Astrocyte of the cerebellum (primary cell): Measurements from ENCODE around the gene POU6F2.

Source experiments
- DNase-seq: peaks from one replicate; pipeline ENCODE4 v3.0.0-alpha.2; 2011; ENCODE audit warnings: low read depth
- H3K4me3 ChIP-seq: 2 replicates; pipeline ENCODE4 v1.5.1; 2011; ENCODE audit warnings: mild to moderate bottlenecking, low read depth, low read length, moderate library complexity
- in situ Hi-C: cut with HindIII; loops from 2 replicates; pipeline ENCODE4 v1.10.0; 2017; ENCODE audit warnings: low sequenced_read_pairs
- TF ChIP-seq, protein P1 (sequence below): IDR thresholded peaks from 2 replicates; pipeline ENCODE4 v1.5.1; 2012; ENCODE audit warnings: low read length, low read depth, moderate library complexity, mild to moderate bottlenecking; ENCODE audit errors: missing control alignments

The POU6F2 gene

DNA sequence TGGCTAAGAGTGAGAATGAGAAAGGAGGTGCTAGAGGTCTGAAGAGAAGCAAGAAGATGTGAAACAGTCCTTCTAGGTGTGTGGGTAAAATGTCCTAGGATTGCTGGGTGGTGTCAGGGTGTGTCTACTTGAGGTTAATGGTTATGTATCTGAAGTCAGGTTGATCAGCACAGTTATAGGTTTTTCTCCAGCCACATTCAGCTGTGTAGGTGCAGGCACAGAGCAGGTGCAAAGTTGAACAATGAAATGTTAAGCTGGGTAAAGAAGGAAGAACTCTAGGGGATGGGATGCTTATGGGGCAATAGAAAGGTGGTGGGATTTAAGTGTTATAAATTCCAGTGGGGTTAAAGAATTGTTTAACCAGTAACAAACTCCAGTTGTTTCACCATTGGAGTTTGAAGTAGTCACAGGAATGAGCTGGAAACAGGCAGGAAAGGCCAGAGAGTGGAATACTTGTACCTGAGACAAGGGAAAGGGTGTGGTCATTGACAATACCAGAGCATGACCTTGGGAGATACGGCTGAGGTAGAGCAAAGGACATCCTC lies 388.1 kb downstream of the POU6F2 start:
- DNase-seq = no peak
- TF ChIP-seq, protein P1, sequence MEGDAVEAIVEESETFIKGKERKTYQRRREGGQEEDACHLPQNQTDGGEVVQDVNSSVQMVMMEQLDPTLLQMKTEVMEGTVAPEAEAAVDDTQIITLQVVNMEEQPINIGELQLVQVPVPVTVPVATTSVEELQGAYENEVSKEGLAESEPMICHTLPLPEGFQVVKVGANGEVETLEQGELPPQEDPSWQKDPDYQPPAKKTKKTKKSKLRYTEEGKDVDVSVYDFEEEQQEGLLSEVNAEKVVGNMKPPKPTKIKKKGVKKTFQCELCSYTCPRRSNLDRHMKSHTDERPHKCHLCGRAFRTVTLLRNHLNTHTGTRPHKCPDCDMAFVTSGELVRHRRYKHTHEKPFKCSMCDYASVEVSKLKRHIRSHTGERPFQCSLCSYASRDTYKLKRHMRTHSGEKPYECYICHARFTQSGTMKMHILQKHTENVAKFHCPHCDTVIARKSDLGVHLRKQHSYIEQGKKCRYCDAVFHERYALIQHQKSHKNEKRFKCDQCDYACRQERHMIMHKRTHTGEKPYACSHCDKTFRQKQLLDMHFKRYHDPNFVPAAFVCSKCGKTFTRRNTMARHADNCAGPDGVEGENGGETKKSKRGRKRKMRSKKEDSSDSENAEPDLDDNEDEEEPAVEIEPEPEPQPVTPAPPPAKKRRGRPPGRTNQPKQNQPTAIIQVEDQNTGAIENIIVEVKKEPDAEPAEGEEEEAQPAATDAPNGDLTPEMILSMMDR = no peak

DNA sequence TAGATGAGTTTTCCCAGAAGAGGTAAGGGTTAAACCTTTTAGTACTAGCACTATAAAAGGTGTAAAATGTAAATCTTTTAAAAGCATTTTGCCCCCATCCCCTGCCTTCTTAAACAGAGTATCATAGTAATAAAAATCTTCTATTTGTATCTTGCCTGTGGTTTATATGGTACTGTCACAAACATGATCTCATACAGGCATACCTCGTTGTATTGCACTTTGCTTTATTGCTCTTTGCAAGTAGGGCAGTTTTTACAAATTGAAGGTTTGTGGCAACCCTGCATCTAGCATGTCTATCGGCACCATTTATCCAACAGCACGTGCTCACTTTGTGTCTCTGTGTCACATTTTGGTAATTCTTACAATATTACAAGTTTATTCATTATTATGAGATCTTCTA lies 389.7 kb downstream of the POU6F2 start:
- in situ Hi-C loops = no loop called here
- no peak overlapping the region for H3K4me3 ChIP-seq
- no peak for DNase-seq
- TF ChIP-seq, protein P1 = no peak

More for the DNA sequence above, 388.1 kb downstream of the POU6F2 start:
- H3K4me3 ChIP-seq = no peak overlapping the region
- in situ Hi-C loops = no loop called here

DNA sequence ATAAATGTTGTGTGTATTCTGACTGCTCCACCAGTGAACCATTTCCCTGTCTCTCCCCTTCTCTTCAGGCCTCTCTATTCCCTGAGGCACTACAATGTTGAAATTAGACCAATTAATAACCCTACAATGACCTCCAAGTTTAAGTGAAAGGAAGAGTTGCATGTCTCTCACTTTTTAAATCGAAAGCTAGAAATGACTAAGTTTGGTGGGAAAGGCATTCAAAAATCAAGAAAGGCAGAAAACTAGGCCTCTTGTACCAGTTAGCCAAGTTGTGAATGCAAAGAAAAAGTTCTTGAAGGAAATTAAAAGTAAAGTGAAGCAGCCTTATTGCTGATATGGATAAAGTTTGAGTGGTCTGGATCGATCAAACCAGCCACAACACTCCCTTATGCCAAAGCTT lies 390.2 kb downstream of the POU6F2 start:
- DNase-seq = no peak
- H3K4me3 ChIP-seq = no peak overlapping the region
- in situ Hi-C loops = no loop called here
- TF ChIP-seq, protein P1 = no peak

DNA sequence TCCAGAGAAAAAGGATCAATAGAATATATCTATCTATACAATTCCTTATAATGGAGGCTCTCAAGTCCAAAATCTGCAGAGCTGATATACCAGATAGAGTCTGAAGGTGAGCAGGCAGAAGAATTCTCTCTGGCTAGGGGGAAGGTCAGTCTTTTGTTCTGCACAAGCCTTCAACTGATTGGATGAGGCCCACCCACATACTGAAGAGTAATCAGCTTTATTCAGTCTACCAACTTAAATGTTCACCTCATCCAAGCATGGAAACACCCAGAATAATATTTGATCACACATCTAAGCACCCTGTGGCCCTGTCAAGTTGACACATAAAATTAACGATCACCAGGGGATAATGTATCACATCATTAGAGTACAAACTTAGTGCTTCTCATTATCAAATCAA lies 394.7 kb downstream of the POU6F2 start:
- no peak for DNase-seq
- in situ Hi-C loops = no loop called here
- no peak overlapping the region for H3K4me3 ChIP-seq
- TF ChIP-seq, protein P1 = no peak

DNA sequence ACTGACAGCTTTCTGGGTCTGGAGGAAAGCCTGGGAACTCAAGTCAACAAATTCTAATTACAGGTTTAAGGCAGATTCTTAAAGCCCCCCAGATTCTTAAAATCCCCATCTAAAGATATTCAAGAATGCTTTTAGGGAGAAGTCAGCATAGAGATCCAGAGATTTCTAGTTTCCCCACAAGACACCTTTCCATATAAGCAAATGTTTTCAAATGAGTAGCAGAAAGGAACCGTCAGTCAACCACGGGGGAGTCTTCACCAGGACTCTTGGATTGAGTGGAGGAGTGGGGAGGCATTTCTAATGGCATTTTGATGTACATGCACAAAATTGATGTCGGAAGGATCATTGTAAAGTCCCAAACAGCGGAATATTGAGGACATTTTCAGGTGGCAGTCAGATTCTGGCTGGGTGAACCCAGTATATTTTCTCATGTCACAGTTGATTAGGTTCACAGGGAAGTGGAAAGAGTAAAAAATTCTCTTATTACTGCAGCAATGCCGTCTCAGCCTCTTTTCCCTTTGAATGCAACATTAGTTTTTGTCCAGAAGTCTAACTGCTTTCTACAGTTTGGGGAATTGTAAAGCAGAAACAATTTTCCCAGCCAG lies 396.8 kb downstream of the POU6F2 start:
- H3K4me3 ChIP-seq = no peak overlapping the region
- no peak for DNase-seq
- TF ChIP-seq, protein P1 = no peak
- in situ Hi-C loops = no loop called here

DNA sequence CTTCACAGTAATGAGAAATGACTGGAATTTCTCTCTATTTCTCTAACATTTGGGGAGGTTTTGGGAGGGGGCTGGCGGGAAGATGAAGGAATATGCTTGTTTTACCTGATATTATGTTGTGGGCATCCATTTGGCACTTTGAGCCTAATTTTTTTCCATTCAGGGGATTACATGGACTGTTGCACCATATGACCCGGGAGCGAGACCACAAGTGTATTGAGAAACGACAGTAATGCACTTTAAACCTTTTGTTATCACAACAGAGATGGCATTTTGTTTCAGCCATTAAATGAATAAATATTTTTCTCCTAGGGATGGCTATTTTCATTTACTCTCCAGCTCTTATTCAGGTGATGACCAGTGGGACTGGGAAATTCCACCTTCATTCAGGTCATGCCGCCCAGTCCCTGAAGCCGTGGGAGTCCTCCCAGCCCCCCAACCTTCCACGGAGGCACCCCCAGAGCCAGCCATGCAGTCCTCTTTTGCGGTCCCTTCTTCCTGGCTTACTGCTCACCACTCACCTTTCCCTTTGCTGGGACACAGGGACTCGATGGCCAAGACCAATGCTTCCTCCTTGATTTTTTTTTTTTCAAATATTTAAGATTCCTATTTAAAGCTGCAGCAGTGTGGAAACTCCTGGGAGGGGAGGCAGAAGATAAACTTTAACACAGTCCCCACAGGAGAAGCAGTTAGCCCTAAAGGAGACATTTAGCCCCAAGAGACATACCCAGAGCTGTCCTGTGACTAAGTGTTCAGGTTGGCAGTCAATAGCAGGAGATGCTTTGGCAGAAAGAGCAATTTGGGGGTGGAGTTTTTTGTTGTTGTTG lies 397.6 kb downstream of the POU6F2 start:
- TF ChIP-seq, protein P1 = no peak
- DNase-seq = no peak
- no peak overlapping the region for H3K4me3 ChIP-seq
- in situ Hi-C loops = no loop called here
